ENCODE data around the gene MAPK6. TPM values are rescaled to one million over a fixed set of nuclear protein-coding genes. Genes with fewer than 3 reads are reported as not detected.
A peak's percentile ranks its signal among the peaks of the same experiment; 100 is the strongest.
"Not testable (repeated sequence)": the region's sequence is repeated elsewhere in the genome, so short reads cannot be mapped to it uniquely, and the experiment has no call there.

The MAPK6 gene
- polyA plus RNA-seq, 1 donor (not counting 4 experiments of a cell fraction or from before 2014, with no cell fraction given): 103 TPM

- peaks cover 7% of the 10 kb centered on the region for H3K4me1 ChIP-seq (ENCODE audit: control insufficient read depth, extremely low read depth, insufficient read depth, low read length)
- dilution Hi-C loops (cut with MboI; ENCODE audit: extremely low pct_ligation_motif_present, low sequenced_read_pairs): no loop called here
- DNase-seq (ENCODE audit: low read depth, low spot score) (no peak), FAIRE-seq (no peak)
- H3K79me2 ChIP-seq (ENCODE audit: control insufficient read depth, insufficient read depth, low read length): peaks cover 100% of the 10 kb centered on the region
- no peak overlapping the region for H3K27ac ChIP-seq (ENCODE audit: control insufficient read depth, insufficient read depth, low read length)
- H3K27me3 ChIP-seq (ENCODE audit: control insufficient read depth, extremely low read depth, insufficient read depth, low read length): no peaks in the 10 kb centered on the region
- H3K36me3 ChIP-seq (ENCODE audit: control insufficient read depth in 2 of 2, extremely low read depth in 1 of 2, insufficient read depth in 2 of 2, low read length in 2 of 2): peaks cover 0 to 10% of the 10 kb centered on the region in 2 experiments
- H2AFZ ChIP-seq (ENCODE audit: control insufficient read depth, low read length): no peak overlapping the region
- H4K20me1 ChIP-seq (ENCODE audit: control insufficient read depth, extremely low read depth, insufficient read depth, low read length): peaks cover 16% of the 10 kb centered on the region
- H3K4me3 ChIP-seq (ENCODE audit: control insufficient read depth in 2 of 3, extremely low read depth in 1 of 3, insufficient read depth in 2 of 3, low read depth in 1 of 3, low read length in 3 of 3): no peak overlapping the region
- no peaks in the 10 kb centered on the region for H3K9me3 ChIP-seq (ENCODE audit: control insufficient read depth, low read depth, low read length)
- no peak overlapping the region for H3K4me2 ChIP-seq (ENCODE audit: control insufficient read depth, extremely low read depth, insufficient read depth, low read depth, low read length)
- TF ChIP-seq CTCF (optimal IDR thresholded peaks at IDR 0.05 in 1 of 3, IDR thresholded peaks at IDR 0.05 in 1 of 3, conservative IDR thresholded peaks at IDR 0.05 in 1 of 3; ENCODE audit: extremely low read depth in 1 of 3, insufficient read depth in 2 of 3, low read length in 3 of 3): no peak
- TF ChIP-seq EZH2 (IDR thresholded peaks at IDR 0.05; ENCODE audit: low read length): no peak
- no peak overlapping the region for H3K9ac ChIP-seq (ENCODE audit: control insufficient read depth, extremely low read depth, insufficient read depth, low read length)
- H3K9me1 ChIP-seq (ENCODE audit: control insufficient read depth, extremely low read depth, insufficient read depth, low read length): peaks cover 3% of the 10 kb centered on the region
Measured at GRCh38 chr15:52039925-52040781, 21.1 kb downstream of the MAPK6 start.

DNA sequence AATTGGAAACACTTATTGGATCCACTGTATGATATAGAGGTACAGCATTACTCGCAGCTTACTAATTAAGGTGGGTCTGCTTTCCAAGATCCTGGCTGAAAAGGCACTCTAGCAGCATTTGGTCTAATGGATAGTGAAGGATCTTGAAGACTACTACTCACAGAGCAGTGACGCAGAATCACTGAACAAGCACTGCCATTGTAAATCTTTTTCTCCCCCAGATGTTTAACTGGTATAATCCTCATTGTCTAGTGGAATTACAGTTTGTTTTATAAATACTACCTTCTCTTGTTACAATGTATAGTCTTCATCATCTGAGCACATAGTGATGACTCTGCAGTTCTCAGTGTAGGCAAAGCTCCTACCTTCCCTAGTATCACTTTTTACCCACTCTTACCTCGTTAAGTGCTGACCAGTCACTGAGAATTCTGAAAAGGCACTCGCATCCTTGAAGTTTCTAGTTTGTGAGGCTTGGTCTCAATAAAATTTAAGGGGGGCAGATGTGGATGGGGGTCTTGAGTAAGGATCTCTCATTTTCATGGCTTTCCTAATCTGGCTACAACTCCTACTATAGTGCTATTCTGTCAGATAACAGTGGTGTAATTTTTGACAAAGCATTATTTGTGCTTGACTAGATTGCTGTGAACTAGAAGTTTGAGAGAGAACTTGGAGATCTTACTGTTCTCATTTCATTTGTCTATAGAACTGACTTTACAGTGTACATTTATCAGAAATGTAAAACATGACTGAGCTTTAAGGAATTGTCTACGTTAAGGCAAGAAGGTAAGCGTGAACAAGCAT, 23.2 kb downstream of the MAPK6 start:
- dilution Hi-C loops (cut with MboI; ENCODE audit: extremely low pct_ligation_motif_present, low sequenced_read_pairs): no loop called here
- Histone ChIP-seq H3K27me3 (ENCODE audit: control insufficient read depth, extremely low read depth, insufficient read depth, low read length) (no peaks in the 10 kb centered on the region), H3K4me1 (ENCODE audit: control insufficient read depth, extremely low read depth, insufficient read depth, low read length) (peaks cover 7% of the 10 kb centered on the region), H3K36me3 (ENCODE audit: control insufficient read depth in 2 of 2, extremely low read depth in 1 of 2, insufficient read depth in 2 of 2, low read length in 2 of 2) (peaks cover 3 to 6% of the 10 kb centered on the region in 2 experiments), H2AFZ (ENCODE audit: control insufficient read depth, low read length) (no peak overlapping the region), H3K9ac (ENCODE audit: control insufficient read depth, extremely low read depth, insufficient read depth, low read length) (no peak overlapping the region), H3K79me2 (ENCODE audit: control insufficient read depth, insufficient read depth, low read length) (peaks cover 99% of the 10 kb centered on the region), H4K20me1 (ENCODE audit: control insufficient read depth, extremely low read depth, insufficient read depth, low read length) (peaks cover 15% of the 10 kb centered on the region), H3K9me3 (ENCODE audit: control insufficient read depth, low read depth, low read length) (no peaks in the 10 kb centered on the region), H3K4me3 (ENCODE audit: control insufficient read depth in 2 of 3, extremely low read depth in 1 of 3, insufficient read depth in 2 of 3, low read depth in 1 of 3, low read length in 3 of 3) (no peak overlapping the region), H3K9me1 (ENCODE audit: control insufficient read depth, extremely low read depth, insufficient read depth, low read length) (peaks cover under 1% of the 10 kb centered on the region), H3K4me2 (ENCODE audit: control insufficient read depth, extremely low read depth, insufficient read depth, low read depth, low read length) (no peak overlapping the region), H3K27ac (ENCODE audit: control insufficient read depth, insufficient read depth, low read length) (peak overlapping the region; percentile 23)
- FAIRE-seq: no peak
- DNase-seq (ENCODE audit: low read depth, low spot score): no peak
- no peak for TF ChIP-seq EZH2 (IDR thresholded peaks at IDR 0.05; ENCODE audit: low read length)
- no peak for TF ChIP-seq CTCF (optimal IDR thresholded peaks at IDR 0.05 in 1 of 3, IDR thresholded peaks at IDR 0.05 in 1 of 3, conservative IDR thresholded peaks at IDR 0.05 in 1 of 3; ENCODE audit: extremely low read depth in 1 of 3, insufficient read depth in 2 of 3, low read length in 3 of 3)

DNA sequence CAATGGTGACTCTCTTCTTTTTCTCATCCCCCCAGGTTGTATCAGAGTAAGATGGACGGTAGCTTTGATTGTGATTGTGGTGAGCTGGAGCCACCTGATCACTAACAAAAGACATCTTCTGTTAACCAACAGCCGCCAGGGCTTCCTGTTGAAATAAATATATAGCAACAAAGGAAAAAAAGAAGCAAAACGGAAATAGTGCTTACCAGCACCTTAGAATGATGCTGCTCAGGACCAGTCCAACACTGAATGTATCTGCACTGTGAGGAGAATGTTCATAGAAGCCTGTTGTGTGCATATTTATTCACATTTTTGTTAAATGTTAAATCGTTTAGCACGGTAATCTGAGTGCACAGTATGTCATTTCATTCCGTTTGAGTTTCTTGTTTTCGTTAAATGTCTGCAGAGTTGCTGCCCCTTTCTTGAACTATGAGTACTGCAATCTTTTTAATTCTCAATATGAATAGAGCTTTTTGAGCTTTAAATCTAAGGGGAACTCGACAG, 26.8 kb downstream of the MAPK6 start:
- H3K9ac ChIP-seq (ENCODE audit: control insufficient read depth, extremely low read depth, insufficient read depth, low read length); H3K4me3 ChIP-seq (ENCODE audit: control insufficient read depth in 2 of 3, extremely low read depth in 1 of 3, insufficient read depth in 2 of 3, low read depth in 1 of 3, low read length in 3 of 3); FAIRE-seq; H3K27ac ChIP-seq (ENCODE audit: control insufficient read depth, insufficient read depth, low read length); dilution Hi-C loops (cut with MboI; ENCODE audit: extremely low pct_ligation_motif_present, low sequenced_read_pairs); H4K20me1 ChIP-seq (ENCODE audit: control insufficient read depth, extremely low read depth, insufficient read depth, low read length); H3K9me3 ChIP-seq (ENCODE audit: control insufficient read depth, low read depth, low read length); H2AFZ ChIP-seq (ENCODE audit: control insufficient read depth, low read length); H3K4me2 ChIP-seq (ENCODE audit: control insufficient read depth, extremely low read depth, insufficient read depth, low read depth, low read length); DNase-seq (ENCODE audit: low read depth, low spot score); H3K27me3 ChIP-seq (ENCODE audit: control insufficient read depth, extremely low read depth, insufficient read depth, low read length); H3K9me1 ChIP-seq (ENCODE audit: control insufficient read depth, extremely low read depth, insufficient read depth, low read length): not testable (repeated sequence)
- Histone ChIP-seq H3K36me3 (ENCODE audit: control insufficient read depth in 2 of 2, extremely low read depth in 1 of 2, insufficient read depth in 2 of 2, low read length in 2 of 2) (peaks cover 6 to 15% of the 10 kb centered on the region in 2 experiments), H3K79me2 (ENCODE audit: control insufficient read depth, insufficient read depth, low read length) (peaks cover 88% of the 10 kb centered on the region), H3K4me1 (ENCODE audit: control insufficient read depth, extremely low read depth, insufficient read depth, low read length) (peaks cover 20% of the 10 kb centered on the region)
